Fibroblast of gingiva (primary cell): ENCODE measurements around the gene RPL12.
A peak's percentile ranks its signal among the peaks of the same experiment; 100 is the strongest.

Source experiments
- DNase-seq: peaks from one replicate; pipeline ENCODE4 v3.0.0-alpha.2; 2011; ENCODE audit warnings: low read depth

RPL12 gene

GRCh38 chr9:127450830-127451607 is at the start of gene RPL12, which contains the start of gene LRSAM1:
TSS of gene RPL12 (minus strand) at chr9:127451406. CDS start at chr9:127451317, 89 bp downstream.
TSS of gene LRSAM1 (plus strand) at chr9:127451510. CDS start at chr9:127454528, 3,018 bp downstream.
- peak; percentile 94 for DNase-seq

GRCh38 chr9:127500862-127501261 is 49.7 kb upstream of the RPL12 start:
- no peak for DNase-seq

DNA sequence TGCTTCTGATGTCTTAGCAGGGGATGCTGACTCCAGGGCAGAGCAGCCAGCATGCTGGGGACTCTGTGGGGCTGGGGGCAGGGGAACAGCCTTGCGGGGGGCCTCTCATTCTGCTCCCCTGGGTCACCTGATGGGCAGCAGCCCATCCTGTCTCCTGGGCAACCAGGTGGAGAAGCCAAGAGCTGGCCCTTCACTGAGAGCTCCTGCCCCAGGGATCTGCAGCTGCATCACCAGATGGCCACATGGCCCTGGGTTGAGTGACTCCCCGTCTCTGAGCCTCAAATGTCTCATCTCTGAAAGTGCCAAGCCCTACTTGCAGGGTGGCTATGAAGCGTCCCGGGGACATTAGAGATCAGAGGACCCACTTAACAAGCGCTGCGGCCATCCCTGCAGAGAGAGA is 49.2 kb upstream of the RPL12 start:
- no peak for DNase-seq

DNA sequence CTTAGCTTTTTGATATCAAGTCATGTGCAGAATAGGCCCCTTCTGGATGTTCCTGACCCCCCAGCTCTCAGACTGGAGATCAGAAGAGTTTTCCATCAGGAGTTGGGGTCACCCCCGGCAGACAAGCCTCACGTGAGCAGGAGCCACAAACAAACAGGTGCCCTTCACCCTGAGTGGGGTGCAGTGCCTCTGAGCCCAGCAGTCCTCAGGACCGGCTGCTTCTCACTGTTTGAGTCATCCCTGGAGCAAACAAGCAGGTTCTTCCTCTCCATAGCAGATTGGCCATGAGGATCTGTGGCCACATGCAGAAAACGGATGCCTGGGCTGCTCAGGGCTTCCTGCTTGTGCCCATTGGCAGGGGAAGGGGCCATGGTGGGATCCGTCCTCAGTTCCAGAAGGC is 47.1 kb upstream of the RPL12 start:
- no peak for DNase-seq

DNA sequence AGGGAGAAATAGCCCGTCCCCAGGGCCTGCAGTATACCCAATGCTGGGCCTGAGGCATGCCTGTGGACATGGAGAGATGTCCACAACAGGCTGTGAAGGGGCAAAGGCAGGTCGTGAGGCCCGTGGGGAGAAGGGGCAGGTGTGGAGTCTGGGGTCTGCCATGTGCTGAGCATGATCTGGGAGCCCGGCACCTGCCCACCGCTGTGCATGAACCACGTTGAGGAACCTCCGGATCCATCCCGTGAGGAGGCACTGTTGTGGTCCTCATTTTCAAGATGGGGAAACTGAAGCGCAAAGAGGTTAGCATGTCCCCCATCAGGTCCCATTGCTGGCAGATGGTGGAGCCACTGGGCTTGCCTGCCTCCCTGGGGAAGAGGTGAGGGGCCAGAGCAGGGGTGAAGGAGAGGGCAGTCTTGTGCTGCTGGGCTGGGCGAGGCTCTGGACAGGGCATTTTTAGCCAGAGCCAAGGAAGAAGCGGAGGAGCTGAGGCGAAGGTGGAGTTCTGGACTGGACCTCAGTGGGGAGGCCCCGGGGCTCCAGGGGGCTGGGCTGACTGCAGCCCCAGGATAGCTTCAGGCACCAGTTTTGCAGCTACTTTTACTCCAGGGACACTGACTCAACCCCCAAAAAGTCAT is 46.6 kb upstream of the RPL12 start:
- no peak for DNase-seq

- no peak for DNase-seq
These were observed 45.8 kb upstream of the RPL12 start for GRCh38 chr9:127496974-127497373.

GRCh38 chr9:127495884-127496555 is 44.8 kb upstream of the RPL12 start:
- no peak for DNase-seq

DNA sequence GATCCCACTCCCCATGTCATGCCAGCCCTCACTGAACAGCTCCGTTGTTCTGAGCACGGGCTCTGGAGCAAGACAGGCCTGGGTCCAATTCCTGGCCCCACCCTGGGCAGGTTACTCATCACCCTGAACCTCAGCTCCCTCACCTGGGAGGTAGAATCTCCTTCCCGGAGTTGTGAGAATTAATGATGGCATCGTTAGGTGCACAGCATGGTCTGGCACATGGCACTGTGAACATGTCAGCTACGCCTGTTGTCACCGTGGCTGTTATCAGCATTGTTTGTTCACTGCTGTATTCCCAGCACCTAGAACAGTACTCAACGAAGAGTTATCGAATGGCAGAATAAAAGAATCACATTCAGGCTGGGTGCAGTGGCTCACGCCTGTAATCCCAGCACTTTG is 43.1 kb upstream of the RPL12 start:
- DNase-seq: no peak

DNA sequence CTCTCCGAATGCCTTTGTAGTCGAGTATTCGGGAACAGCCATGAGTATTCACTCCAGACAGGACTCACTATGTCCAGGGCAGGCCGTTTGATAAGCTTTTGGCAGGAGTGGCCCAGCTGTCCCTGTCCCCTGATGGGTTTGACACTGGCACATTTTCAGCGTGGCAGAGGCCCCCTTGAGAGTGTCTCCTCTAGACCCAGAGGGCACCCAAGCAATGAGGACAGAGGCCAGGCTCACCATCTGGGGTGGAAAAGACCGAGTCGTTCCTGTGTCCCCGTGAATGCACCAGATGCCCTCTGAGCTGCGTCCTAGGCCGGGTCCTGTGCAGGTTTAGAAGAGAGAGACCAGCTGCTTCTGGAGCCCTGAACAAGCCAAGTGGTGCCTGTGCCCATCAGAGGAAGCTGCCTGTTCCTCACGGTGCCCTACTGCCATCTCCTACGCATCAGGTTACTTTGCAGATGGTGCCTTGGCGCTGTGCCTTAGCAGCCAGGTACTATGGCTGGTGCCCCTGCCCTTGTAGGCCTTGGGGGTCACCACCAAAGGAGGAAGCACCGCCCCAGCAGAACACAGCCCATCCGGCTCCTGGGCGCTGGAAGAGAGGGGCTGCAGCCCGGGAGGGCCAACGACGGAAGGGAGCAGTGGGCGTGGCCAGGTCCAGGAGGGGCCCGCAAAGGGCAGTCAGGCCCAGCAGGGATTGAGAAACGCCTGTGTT is 42.5 kb upstream of the RPL12 start:
- DNase-seq: no peak

GRCh38 chr9:127492616-127493015 is 41.4 kb upstream of the RPL12 start:
- DNase-seq: no peak

DNA sequence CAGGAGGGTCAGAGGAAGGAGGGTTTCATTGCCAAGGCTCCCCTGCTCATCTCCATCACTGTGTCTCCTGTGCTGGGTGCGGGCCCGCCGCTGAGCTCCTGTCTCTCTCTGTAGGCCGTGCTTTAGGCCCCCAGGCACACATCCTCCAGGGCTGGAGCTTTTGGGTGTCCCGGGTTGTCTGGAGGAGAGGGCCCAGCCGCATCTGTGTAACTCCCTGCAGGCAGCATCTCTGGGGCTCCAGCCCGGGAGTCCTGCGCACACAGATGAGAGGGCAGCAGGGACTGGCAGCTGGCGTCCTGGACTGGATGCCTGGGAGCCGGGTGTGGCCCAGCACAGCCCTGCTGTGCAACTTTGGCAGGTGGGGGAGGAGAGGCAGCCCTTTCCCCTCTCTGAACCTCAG is 40.3 kb upstream of the RPL12 start:
- no peak for DNase-seq

DNA sequence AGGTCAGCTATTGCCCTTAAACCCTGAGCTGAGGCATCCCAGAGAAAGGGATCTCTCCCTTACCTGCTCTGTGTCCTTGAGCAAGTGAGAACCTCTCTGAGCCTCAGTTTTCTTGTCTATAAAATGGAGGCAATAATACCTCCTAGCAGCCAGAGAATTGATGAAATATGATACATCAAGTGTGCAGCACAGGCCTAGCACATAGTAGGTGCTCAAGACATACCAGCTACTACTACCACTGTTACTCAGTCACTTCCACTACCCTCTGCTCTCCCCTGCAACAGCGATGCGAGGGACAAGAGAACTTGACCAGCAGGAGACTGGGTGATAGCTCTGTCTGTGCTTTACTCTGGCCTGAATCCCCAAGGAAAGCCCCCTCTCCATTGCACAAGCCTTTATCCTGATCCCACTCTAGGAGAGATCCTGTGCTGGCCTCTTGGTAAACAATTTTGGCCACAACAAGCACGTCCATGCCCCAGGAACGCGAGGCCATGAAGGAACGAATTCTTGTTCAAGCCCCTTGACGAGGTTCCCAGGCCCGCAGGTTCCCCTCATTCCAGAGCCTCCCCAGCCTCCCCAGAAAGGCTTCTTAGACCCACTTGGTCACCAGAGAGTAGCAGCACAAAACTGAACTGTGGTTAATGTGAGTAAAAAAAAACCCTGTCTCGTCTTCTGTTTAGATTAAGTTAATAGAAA is 39.5 kb upstream of the RPL12 start:
- DNase-seq: no peak

DNA sequence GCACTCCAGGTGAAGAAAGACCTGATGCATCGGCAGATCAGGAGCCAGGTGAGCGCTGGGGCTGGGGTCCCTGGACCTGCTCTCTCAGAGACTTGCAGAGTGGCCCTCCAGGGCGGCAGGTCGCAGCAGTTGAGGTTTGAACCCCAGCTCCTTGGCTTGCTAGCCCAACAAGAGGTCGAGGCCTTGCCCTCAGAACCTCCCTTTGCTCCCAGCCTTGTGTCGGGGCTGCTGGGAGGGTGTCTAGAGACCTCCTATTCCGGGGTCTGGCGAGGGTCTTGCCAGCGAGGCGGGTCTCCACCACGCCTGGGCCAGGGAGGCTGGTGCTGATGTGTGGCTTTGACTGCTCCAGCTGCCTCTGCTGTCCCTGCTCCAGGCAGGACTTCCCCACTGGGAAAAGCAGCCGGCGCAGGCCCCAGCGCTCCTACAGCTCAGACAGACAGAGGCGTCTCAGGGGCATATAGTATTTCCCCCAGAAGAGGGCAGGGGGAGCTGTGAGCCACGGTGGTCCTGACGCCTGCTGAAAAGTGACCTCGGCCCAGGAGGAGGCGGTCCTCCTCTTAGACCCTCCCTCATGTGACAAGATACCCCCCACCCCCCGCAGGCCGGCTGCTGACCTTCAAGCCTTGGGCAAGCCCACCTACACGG is 38.4 kb upstream of the RPL12 start:
- DNase-seq: no peak

DNA sequence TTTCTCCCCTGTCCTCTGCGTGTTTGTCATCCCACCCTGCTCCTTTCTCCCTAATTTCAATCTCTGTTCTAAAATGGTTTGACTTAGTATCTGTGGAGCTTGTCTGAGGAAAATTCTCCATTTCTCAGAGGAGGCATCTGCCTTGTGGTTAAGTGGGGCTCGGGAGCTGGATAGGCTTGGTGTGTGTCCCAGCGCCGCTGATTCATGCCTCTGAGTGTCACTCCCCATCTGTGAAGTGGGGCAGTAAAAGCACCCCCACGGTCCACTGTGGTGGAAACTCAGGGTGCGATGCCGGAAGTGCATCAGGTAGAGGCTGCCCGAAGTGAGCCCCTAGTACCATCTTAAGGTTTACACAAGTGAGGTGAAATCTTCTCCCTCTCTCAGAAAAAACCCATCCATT is 37.7 kb upstream of the RPL12 start:
- no peak for DNase-seq

GRCh38 chr9:127485995-127486394 is 34.8 kb upstream of the RPL12 start:
- no peak for DNase-seq

DNA sequence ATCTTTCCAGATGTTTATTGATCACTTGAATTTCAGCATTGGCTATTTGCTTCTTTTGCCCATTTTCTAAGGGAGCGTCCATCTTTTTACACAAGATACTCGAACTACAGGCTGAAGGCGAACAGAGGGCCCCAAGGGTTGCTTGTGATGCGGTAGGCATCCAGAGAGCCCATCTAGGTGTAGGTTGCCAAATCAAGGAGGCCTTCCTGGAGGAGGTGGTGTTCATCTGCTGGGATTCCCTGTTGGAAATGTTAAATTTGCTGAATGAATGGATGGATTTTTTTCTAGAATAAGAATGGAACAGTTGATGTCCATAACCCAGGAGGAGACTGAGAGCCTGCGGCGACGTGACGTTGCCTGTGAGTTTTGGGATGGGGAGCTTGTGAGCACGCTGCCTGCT is 31.5 kb upstream of the RPL12 start:
- DNase-seq: no peak

GRCh38 chr9:127479507-127480081 is 28.4 kb upstream of the RPL12 start:
- DNase-seq: no peak

DNA sequence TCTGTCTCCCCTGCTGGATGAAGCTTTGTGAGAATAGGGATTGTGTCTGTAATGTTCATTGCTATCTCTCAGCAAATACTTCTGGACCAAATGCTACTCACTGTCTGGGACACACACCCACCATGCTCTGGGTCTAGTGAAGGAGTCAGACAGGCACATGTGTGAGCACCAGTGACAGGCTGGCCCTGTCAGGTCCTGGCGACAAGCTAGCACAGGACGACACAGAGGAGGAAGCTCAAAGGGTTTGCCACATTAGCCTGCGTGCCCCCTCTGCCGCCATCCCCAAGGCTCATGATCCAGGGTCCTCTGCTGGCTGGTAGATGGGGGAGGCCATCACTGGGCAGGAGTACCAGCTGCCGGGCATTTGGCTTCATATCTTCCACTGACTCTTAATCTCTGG is 23.4 kb upstream of the RPL12 start:
- DNase-seq: no peak

DNA sequence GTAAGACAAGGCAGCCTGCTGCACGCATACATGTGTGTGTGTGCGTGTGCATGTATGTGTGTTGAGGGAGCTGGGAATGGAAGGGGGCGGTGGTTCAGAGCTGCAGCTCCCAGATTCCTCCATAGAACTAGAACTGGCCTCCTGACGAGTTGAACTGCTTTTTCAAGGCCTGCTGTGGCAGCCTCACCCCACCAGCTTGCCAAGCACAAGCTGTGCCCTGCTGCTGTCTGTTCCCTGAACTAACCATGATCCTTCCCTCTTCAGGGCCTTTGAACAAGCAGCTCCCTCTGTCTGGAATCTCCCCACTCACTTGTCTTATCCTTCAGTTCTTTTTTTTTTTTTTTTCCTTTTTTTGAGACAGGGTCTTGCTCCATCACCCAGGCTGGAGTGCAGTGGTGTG is 22.7 kb upstream of the RPL12 start:
- DNase-seq: no peak

DNA sequence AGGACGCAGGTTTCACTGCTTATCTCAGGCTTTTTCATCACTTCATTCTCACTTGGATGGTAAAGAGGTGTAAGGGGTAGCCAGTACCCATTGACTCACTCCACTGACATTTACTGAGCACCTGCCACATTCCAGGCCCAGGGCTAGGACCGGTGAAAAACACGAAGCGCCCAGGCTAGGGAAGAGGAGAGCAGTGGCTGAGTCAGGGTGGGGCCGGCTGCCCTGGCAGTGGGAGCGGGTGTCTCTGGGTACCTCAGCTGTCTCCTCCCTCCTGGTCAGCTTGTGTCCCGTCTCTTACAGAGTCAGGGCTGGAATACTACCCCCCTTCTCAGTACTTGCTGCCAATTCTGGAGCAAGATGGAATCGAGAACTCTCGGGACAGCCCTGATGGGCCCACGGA is 22.3 kb upstream of the RPL12 start:
- no peak for DNase-seq

DNA sequence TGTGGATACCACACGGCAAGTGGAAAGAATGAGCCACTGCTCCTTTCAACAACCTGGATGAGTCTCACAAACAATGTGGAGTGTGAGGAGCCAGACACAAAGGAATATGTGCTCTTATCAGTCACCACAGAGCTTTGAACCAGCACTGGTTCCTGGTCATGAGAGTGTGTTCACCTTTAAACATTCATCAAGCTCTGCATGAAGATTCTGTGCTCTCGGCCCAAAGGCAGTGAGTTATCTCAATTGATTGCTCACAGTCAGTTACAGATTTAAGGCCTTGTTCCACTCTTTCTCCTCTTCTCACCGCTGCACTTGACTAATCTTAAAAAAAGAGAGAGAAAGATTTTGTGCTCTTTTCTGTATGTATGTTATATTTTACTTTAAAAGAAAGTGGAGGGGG is 19.5 kb upstream of the RPL12 start:
- no peak for DNase-seq
